Lung (tissue), 12 donors: Measurements from ENCODE around the gene PRDM15. TPM values are rescaled to one million over a fixed set of nuclear protein-coding genes. Genes with fewer than 3 reads are reported as not detected.

Experiments
- ATAC-seq: fragments of 200-7000 bp; cut with Tn5 transposase; one replicate; pipeline ENCODE4 v1.9.1; 2020; ENCODE audit warnings: moderate number of reproducible peaks; ENCODE audit not compliant: insufficient read depth, low FRiP score
- DNase-seq, 3 donors: peaks; one replicate each; pipeline ENCODE4 v3.0.0-alpha.2; 2013 to 2017
- H3K27ac ChIP-seq, 2 donors: one replicate each; pipeline ENCODE4 v1.5.1; 2013; ENCODE audit warnings: mild to moderate bottlenecking in 2 of 2, moderate library complexity in 2 of 2, control low read depth in 1 of 2, inconsistent platforms in 1 of 2, low read depth in 1 of 2, low read length in 1 of 2
- H3K27me3 ChIP-seq, 3 donors: one replicate each; pipeline ENCODE4 v1.5.1; 2013; ENCODE audit warnings: low read length in 2 of 3; ENCODE audit not compliant: control insufficient read depth in 3 of 3, insufficient read depth in 3 of 3
- H3K36me3 ChIP-seq, 4 donors: one replicate each; pipeline ENCODE4 v1.5.1; 2013; ENCODE audit warnings: low read length in 4 of 4, mild to moderate bottlenecking in 1 of 4, moderate library complexity in 1 of 4; ENCODE audit not compliant: control insufficient read depth in 4 of 4, insufficient read depth in 4 of 4
- H3K4me1 ChIP-seq, 5 donors: one replicate each; pipeline ENCODE4 v1.5.1; 2013; ENCODE audit warnings: low read length in 5 of 5, mild to moderate bottlenecking in 2 of 5, moderate library complexity in 1 of 5; ENCODE audit not compliant: control insufficient read depth in 5 of 5, insufficient read depth in 5 of 5
- H3K4me3 ChIP-seq: one replicate; pipeline ENCODE4 v1.5.1; 2013; ENCODE audit warnings: mild to moderate bottlenecking, control low read depth, moderate library complexity
- H3K9ac ChIP-seq, 2 donors: one replicate each; pipeline ENCODE4 v1.5.1; 2013; ENCODE audit warnings: low read length in 2 of 2, control low read depth in 1 of 2; ENCODE audit not compliant: insufficient read depth in 1 of 2
- H3K9me3 ChIP-seq, 4 donors: one replicate each; pipeline ENCODE4 v1.5.1; 2013; ENCODE audit warnings: low read length in 3 of 4, mild to moderate bottlenecking in 1 of 4, moderate library complexity in 1 of 4; ENCODE audit not compliant: control insufficient read depth in 4 of 4, insufficient read depth in 3 of 4
- CTCF ChIP-seq: IDR thresholded peaks from 2 replicates; pipeline ENCODE4 v1.5.1; 2012; ENCODE audit warnings: mild to moderate bottlenecking; ENCODE audit errors: control extremely low read depth, extremely low read depth
- WGBS, 2 donors: extraction: QIAGEN DNeasy Blood & Tissue Kit; methylation state at CpG; one replicate each; pipeline ENCODE4 v1.1.7; 2013; 5-methylcytosine and 5-hydroxymethylcytosine counted together
- polyA plus RNA-seq, 2 donors: library from polyadenylated mRNA; stranded (reverse); fragments of 200-250 nt; gene quantifications; one replicate each; pipeline ENCODE4 v1.2.1, GENCODE V29; 2013
- total RNA-seq, 2 donors: library from RNA; depleted of rRNA in 1 of 2; stranded (reverse); fragments of >200 nt in 1 of 2; gene quantifications; one replicate each; pipeline ENCODE4 v1.2.1, GENCODE V29; 2014 to 2021
- donor health status: control.
- donor health status: control.
- donor health status: Bipolar disorder and iron deficiency.
- donor health status: healthy.
- donor health status: DM: yes; HTN: yes; CAD: no.

The PRDM15 gene
- total and polyA plus RNA-seq, 4 donors: 2.4 to 7.2 (median 4.1) TPM

GRCh38 chr21:41898998-41899397 lies 19.9 kb upstream of the PRDM15 start:
- TF ChIP-seq CTCF: no peak
- Histone ChIP-seq H3K9me3 (no peaks in the 10 kb centered on the region), H3K27ac (no peak overlapping the region), H3K4me1 (peaks cover 0 to 18% (median 2%) of the 10 kb centered on the region in 5 donors), H3K27me3 (no peaks in the 10 kb centered on the region), H3K36me3 (peaks cover 0 to 17% (median 8%) of the 10 kb centered on the region in 4 donors), H3K9ac (no peak overlapping the region), H3K4me3 (no peak overlapping the region)
- no peak for DNase-seq
- ATAC-seq: no peak
- 91 to 95% methylated on average over 17 of the region's 17 CpGs for WGBS, 2 donors

- no peaks in the 10 kb centered on the region for H3K9me3 ChIP-seq
- no peak for DNase-seq
- no peak overlapping the region for H3K27ac ChIP-seq
- no peaks in the 10 kb centered on the region for H3K27me3 ChIP-seq
- peaks cover 0 to 14% (median 6%) of the 10 kb centered on the region in 4 donors for H3K36me3 ChIP-seq
- no peak for ATAC-seq
- H3K4me1 ChIP-seq: peaks cover 0 to 18% (median 2%) of the 10 kb centered on the region in 5 donors
- no peak for TF ChIP-seq CTCF
- no peak overlapping the region for H3K9ac ChIP-seq
- 90 to 95% methylated on average over 8 of the region's 8 CpGs for WGBS, 2 donors
- no peak overlapping the region for H3K4me3 ChIP-seq
Measured at GRCh38 chr21:41897700-41898099, 18.6 kb upstream of the PRDM15 start.

- Histone ChIP-seq H3K9ac (no peak overlapping the region), H3K4me1 (peaks cover 0 to 18% (median 2%) of the 10 kb centered on the region in 5 donors), H3K4me3 (no peak overlapping the region), H3K36me3 (peaks cover 0 to 14% (median 6%) of the 10 kb centered on the region in 4 donors), H3K9me3 (no peaks in the 10 kb centered on the region), H3K27me3 (no peaks in the 10 kb centered on the region), H3K27ac (no peak overlapping the region)
- 80 to 84% methylated on average over 11 of the region's 11 CpGs for WGBS, 2 donors
- ATAC-seq: no peak
- peak in 1 of 3 donors; percentile 12 for DNase-seq
- no peak for TF ChIP-seq CTCF
Measured at GRCh38 chr21:41897047-41897669, 18.0 kb upstream of the PRDM15 start.
